Ovary (tissue), 9 donors: Measurements from ENCODE around the gene KRT72. TPM values are rescaled to one million over a fixed set of nuclear protein-coding genes. Genes with fewer than 3 reads are reported as not detected.

Experiments used
- DNase-seq, 5 donors: peaks; one replicate each; pipeline ENCODE4 v3.0.0-alpha.2; 2019 to 2020
- H3K27ac ChIP-seq, 2 donors: fragments of 200-600 bp; one replicate each; pipeline versions ENCODE4 v1.5.1 to v1.8.0; 2019 to 2022
- H3K27me3 ChIP-seq: fragments of 200-600 bp; one replicate; pipeline ENCODE4 v1.8.0; 2022
- H3K36me3 ChIP-seq: fragments of 200-600 bp; sonication (generic); one replicate; pipeline ENCODE4 v1.5.1; 2019
- H3K4me1 ChIP-seq: one replicate; pipeline ENCODE4 v1.8.1; 2013; ENCODE audit warnings: mild to moderate bottlenecking, moderate library complexity; ENCODE audit not compliant: insufficient read depth
- H3K4me3 ChIP-seq: fragments of 200-600 bp; sonication (generic); one replicate; pipeline ENCODE4 v1.5.1; 2017
- H3K9me3 ChIP-seq, 2 donors: fragments of 200-600 bp in 1 of 2; sonication (generic) in 1 of 2; one replicate each; pipeline versions ENCODE4 v1.5.1 to v1.8.1; 2013 to 2019; ENCODE audit warnings: mild to moderate bottlenecking in 1 of 2, moderate library complexity in 1 of 2
- CTCF ChIP-seq, 3 donors: fragments of 450-650 bp in 2 of 3; fragments of 200-600 bp in 1 of 3; IDR thresholded peaks; one replicate each; pipeline versions ENCODE4 v1.5.1 to v1.8.0; 2016 to 2022; ENCODE audit warnings: antibody characterized with exemption in 3 of 3, mild to moderate bottlenecking in 1 of 3
- EP300 ChIP-seq: sonication (generic); formaldehyde crosslinking; IDR thresholded peaks from one replicate; pipeline ENCODE4 v1.6.1; 2017; ENCODE audit warnings: antibody characterized with exemption
- POLR2A ChIP-seq: fragments of 450-650 bp; IDR thresholded peaks from one replicate; pipeline ENCODE4 v1.6.1; 2017; ENCODE audit warnings: antibody characterized with exemption, mild to moderate bottlenecking, moderate library complexity
- WGBS, 3 donors: extraction: QIAGEN DNeasy Blood & Tissue Kit in 1 of 3; methylation state at CpG; one replicate each; pipeline versions ENCODE4 v1.1.5 to v1.1.7; 2013 to 2017; 5-methylcytosine and 5-hydroxymethylcytosine counted together
- intact Hi-C, 4 donors: fragments of 100-400 bp; cut with DNase I; formaldehyde crosslinking; loops; one replicate each; pipeline versions ENCODE4 v1.11.0 to v1.15.1; 2022 to 2023
- polyA plus RNA-seq, 2 donors: library from polyadenylated mRNA; stranded (reverse); fragments of 200-250 nt in 1 of 2; fragments of 350-450 nt in 1 of 2; fragmentation: Illumina TruSeq in 1 of 2; extraction: RNeasy Lipid Tissue Mini Kit (QIAGEN cat#74804) in 1 of 2; gene quantifications; one replicate each; pipeline ENCODE4 v1.2.3, GENCODE V29; 2013 to 2014
- total RNA-seq, 7 donors: library from RNA; depleted of rRNA in 2 of 7; stranded (reverse); fragments of >200 nt in 2 of 7; fragmentation: NEBNext Ultra II Directional in 3 of 7; extraction: Animal tissue kit (Norgen Biotek cat#: 25700) in 3 of 7; gene quantifications; one replicate each; pipeline versions ENCODE4 v1.1.0 to v1.2.4, GENCODE V29; 2016 to 2023
- donor health status: DM: no; HTN: no; CAD: no; lungs with moderate emphysema.
- donor health status: DM: no; HTN: no; CAD: no.
- donor health status: Bipolar disorder and iron deficiency.
- donor health status: DM: yes; HTN: yes; CAD: no.
- donor health status: DM: no; HTN: no; CAD: no.
- donor health status: DM: yes; HTN: yes; CAD: no.

Gene KRT72
- total and polyA plus RNA-seq, 9 donors: not detected

DNA sequence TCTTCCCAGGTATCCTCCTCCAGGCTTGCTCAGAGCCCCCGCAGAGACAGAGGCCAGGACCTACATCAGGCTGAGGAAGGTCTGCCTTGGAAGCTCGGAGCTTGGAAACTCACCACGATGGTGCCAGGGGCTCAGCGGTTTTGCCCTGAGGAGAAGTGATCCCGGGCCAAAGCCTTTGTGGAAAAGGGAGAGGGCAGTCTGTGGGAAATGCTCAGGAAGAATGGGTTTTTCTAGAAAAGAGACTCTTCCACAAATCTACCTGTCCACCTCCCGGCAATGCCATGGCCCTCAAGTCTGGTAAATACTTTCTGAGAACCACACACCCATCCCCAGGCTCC lies 42.8 kb upstream of the KRT72 start:
- TF ChIP-seq EP300: no peak
- TF ChIP-seq POLR2A: no peak
- no peak for TF ChIP-seq CTCF (IDR thresholded peaks at IDR 0.05)
- Histone ChIP-seq H3K27ac (no peak overlapping the region), H3K27me3 (no peaks in the 10 kb centered on the region), H3K9me3 (no peaks in the 10 kb centered on the region), H3K36me3 (no peaks in the 10 kb centered on the region), H3K4me3 (no peak overlapping the region), H3K4me1 (no peaks in the 10 kb centered on the region)
- intact Hi-C loops: no loop called here
- 80 to 88% (median 86%) methylated on average over 6 of the region's 6 CpGs for WGBS, 3 donors
- no peak for DNase-seq

GRCh38 chr12:52643233-52644077 lies 42.2 kb upstream of the KRT72 start:
- DNase-seq: no peak
- 71 to 92% (median 80%) methylated on average over 10 of the region's 10 CpGs for WGBS, 3 donors
- Histone ChIP-seq H3K27me3 (no peaks in the 10 kb centered on the region), H3K4me1 (no peaks in the 10 kb centered on the region), H3K9me3 (no peaks in the 10 kb centered on the region), H3K27ac (no peak overlapping the region), H3K4me3 (no peak overlapping the region), H3K36me3 (no peaks in the 10 kb centered on the region)
- intact Hi-C loops: no loop called here
- TF ChIP-seq CTCF (IDR thresholded peaks at IDR 0.05) (no peak), POLR2A (no peak), EP300 (no peak)

DNA sequence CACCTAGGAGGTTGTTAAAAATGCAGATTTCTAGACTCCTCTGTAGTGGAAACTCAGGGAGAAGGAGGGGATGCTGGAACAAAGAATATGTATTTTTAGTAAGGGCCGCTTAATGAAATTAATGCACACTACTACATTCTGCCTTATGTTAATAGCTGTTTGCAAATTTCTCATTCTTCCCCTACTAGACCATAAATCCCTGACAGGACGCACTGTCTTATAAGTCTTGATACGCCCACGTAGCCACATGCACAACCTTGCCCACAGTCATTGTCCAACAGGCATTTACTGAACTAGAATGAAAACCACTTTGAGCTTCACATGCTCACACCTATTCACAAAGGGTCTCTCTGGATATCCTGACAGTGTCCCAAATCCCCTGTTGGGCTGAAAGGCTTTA lies 40.2 kb upstream of the KRT72 start:
- H3K36me3 ChIP-seq: no peaks in the 10 kb centered on the region
- no peaks in the 10 kb centered on the region for H3K27me3 ChIP-seq
- TF ChIP-seq EP300: no peak
- no peak for TF ChIP-seq CTCF (IDR thresholded peaks at IDR 0.05)
- TF ChIP-seq POLR2A: no peak
- H3K4me1 ChIP-seq: no peaks in the 10 kb centered on the region
- 50 to 56% (median 51%) methylated on average over 4 of the region's 4 CpGs for whole genome bisulfite sequencing, 3 donors
- DNase-seq: no peak
- H3K4me3 ChIP-seq: no peak overlapping the region
- intact Hi-C loops: no loop called here
- H3K9me3 ChIP-seq: no peaks in the 10 kb centered on the region
- H3K27ac ChIP-seq: no peak overlapping the region

DNA sequence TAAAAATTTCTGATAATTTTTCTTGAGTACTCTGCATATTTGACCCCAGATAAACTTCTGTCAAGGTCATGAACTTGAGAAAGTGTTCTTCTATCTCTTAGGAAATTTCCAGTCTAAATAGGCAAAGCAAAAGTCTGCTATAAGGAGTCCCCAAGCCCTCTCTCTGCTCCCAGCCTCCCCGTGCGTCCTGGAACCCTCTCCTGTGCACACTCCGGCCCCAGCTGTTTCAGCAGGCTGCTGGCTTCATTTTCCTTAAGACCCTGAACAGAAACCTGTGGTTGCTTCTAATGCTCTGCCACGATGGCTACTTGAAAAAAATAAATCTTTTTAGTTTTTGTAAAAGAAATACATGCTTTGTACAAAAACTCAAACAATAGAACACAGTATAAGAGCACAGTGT lies 36.0 kb upstream of the KRT72 start:
- no peak for DNase-seq

More for the DNA sequence above, 36.0 kb upstream of the KRT72 start:
- intact Hi-C loops: no loop called here
- Histone ChIP-seq H3K4me3 (no peak overlapping the region), H3K4me1 (no peaks in the 10 kb centered on the region), H3K27ac (no peak overlapping the region), H3K27me3 (no peaks in the 10 kb centered on the region), H3K9me3 (no peaks in the 10 kb centered on the region), H3K36me3 (no peaks in the 10 kb centered on the region)
- WGBS, 3 donors: 24 to 47% (median 33%) methylated on average over 4 of the region's 4 CpGs
- TF ChIP-seq POLR2A (no peak), CTCF (IDR thresholded peaks at IDR 0.05) (no peak), EP300 (no peak)
